UCSD-AML1 (cell line): ENCODE results near the gene MYO3B.
"Not testable (repeated sequence)": the region's sequence is repeated elsewhere in the genome, so short reads cannot be mapped to it uniquely, and the experiment has no call there.

Source experiments
- DNase-seq: peaks from one replicate; lab custom pipeline; 2025; ENCODE audit not compliant: unreplicated experiment; lab: John Stamatoyannopoulos, UW

Gene MYO3B

DNA sequence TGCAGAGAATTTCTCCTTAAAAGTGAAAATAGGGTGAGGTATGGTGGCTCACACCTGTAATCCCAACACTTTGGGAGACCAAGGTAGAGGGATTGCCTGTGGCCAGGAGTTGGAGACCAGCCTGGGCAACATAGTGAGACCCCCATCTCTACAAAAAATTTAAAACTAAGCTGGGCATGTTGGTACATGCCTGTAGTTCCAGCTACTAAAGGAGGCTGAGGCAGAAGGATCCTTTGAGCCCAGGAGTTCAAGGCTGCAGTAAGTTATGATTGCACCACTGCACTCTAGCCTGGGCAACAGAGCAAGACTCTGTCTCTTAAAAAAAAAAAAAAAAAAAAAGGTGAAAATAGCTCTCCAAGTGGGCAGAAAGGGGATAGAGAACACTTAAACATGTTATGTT is 496.3 kb downstream of the MYO3B start:
- DNase-seq: not testable (repeated sequence)

DNA sequence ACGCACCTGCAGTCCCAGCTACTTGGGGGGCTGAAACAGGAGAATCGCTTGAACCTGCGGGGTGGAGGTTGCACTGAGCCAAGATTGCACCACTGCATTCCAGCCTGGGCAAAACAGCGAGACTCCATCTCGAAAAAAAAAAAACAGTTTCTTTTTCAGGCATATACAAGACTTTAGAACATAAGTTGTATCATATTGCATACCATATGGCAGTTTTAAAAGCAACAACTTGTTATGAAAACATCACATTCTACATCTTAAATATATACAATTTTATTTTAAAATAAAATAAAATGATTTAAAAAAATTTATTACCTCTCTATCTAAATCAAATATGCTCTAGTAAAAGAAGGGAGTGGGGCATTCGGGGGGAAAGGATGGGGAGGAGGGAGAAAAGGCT is 497.8 kb downstream of the MYO3B start:
- no peak for DNase-seq

DNA sequence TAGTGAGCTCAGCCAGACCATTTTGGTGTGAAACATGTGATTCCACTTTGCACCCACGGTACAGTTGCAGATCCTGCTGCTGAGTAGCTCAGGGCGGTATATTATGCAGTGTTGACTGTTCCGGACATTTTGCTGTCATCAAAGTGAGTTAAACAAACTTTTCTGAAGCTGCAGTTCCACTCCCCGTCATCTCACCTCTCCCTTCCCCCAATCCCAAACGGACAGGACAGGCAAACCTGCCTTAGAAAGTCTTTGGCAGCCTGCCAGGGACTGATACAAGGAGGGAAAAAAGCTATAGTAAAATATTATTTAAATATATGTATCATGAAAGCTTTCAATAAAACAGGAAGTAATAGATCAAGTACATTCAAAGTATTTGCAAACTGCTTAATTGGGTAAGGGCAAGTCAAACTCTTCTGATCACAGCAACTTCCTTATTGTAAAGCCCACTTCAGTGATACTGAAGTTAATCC is 501.7 kb downstream of the MYO3B start:
- no peak for DNase-seq

DNA sequence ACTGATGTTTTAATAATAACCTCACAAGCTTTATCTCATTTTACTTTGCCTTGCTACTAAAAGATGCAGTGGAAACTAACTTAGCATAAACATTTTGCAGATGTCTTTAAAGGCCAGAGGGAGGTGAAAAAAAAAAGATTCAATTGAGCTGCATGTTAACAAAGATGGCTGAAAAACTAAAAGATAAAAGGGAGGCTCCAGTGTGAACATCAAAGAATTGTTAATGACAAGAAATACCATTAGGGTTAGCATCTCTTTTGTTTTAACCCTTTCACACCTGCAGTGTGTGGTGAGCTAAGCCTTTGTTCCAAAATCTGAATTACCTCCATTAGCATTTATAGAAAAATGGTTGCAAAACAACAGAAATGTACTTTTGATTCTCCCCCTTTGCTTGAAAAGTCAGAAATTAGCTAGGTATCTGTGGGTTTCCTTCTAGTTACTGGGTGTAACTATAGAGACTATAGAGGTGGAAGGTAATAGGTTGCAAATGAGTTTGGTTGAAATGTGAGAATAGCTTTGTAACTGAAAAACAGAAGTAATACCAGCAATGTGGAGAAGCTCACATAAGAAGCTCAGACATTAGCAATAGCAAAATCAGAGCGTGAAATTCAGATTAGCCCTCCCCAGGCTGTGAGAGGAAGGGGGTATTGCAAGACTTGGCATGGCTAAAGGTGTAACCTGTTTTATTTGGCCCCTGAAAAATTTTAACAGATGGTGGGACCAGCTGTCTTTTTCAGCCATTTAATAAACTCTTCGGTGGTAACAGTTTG is 502.4 kb downstream of the MYO3B start:
- no peak for DNase-seq

DNA sequence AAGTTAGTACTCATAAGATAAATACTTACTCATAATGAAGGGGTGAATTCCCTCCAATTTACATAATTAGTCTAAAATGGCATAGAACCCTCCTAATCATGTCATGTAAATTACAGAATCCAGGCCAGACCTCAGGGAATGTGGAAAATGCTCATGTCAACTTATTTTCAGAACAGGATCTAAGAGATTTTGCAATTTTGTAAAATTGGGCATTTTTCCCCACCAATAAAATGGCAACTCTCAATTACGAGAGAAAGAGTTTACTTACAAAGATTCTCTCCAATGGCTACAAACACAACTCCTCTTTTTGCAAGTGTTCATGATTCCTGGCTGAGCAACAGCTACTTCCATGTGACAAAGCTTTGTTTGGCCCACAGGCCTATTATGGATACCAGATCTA is 503.4 kb downstream of the MYO3B start:
- DNase-seq: no peak

DNA sequence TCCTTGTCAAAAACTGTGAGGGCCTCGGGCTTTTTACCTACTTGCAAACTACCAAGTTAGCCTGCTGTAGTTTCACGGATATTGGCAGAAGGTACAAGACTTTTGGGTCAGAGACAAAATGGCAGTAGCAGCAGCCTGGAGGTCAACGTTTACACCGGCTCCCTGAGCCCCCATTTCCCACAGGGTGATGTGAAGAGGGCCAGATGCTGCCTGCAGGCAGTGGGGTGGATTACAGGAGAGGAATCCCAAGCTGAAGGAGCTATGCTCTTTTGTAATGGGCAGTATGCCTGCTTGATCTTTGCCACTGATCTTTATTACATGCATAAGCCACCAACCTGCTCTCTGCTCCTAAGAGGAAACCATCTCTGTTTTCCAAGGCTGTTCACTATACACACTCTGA is 507.6 kb downstream of the MYO3B start:
- DNase-seq: no peak

DNA sequence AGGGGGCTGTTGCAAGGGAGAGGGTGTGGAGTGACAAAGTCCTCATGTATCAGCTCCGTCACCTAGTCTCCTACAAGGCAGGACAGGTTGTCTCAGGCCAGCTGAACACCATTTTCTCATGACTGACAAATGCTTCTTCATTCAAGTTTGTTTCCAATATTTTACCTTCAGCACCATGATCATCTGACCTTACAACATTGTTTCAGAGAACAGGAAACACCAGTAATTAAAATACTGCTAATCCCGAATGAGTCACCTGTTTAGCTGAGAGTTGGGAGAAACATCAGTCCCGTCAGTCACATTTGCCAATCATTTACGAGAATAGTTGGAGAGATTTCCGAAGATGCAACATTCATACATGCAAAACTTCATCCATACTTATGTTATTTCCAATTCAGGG is 511.5 kb downstream of the MYO3B start:
- no peak for DNase-seq

DNA sequence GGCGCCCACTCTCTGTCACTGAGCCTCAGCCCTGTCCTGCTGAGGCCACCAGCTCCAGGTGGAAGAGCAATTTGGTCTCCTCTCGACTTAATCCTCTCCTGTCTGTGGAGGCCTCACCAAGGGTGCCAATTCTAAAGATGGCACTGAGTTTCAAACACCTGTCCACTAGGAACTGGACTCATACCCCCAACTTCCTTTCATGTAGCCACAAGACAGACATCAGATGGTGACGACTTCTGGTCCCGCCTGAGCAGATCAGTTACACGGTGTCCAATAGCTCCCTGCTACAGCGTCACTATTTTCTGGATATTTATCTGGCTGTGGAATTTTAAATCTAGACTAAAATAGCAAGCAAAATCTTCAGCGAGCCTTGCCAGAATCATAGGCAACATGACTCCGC is 512.7 kb downstream of the MYO3B start:
- DNase-seq: no peak

DNA sequence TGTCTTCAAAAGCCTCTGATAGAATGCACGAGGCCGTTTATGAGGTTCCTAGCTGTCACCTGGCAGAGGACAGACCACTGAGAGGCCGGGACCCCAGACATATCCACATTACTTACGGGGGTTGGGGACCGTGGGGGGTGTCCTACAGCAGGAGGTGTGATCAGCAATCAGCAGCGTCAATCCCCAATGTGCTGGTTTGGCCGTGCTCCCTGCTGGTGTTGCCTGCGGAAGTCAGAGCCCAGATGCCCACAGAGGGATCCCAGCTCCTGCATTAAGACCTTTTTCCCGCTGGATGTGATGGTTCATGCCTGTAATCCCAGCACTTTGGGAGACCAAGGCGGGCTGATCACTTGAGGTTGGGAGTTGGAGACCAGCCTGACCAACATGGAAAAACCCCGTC is 516.4 kb downstream of the MYO3B start:
- no peak for DNase-seq

DNA sequence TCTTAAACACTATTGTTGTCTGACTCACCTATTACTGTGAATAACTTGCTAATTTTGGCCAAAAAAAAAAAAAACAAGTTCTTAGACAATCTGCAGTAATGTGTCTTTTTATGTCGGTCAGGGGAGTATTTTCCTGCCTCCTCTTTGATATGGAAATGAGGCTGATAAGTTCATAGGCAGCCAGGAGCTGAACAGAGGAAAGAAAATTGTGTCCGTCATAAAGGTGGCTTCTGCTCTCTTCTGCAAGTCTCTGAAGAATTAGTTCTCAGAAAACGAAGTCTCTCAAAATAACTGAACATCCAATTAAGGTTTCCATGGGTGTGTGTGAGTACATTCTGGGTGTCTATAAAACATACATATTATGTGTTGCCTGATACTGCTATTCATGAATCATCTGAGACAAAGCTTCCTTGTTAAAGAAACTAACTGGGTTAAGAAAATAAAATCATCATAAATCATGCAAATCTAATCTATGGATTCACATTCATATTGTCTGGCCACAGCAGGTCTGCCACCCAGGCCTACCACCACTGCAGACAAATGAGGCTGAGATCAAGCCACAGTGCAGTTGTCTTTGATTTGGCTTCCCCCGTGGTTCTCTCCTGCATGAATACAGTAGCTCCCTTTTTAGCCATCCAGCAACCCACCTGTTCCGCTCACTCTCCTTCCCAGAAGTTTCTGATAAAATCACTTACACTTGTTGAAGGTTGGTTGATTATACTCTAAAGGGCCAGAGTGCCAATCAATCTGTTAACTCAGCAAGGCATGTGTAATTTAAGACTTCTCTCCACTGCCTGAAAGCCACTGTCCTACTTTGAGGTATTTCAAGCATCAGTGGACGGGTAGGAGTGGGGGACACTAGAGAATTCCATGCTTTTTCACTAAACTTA is 517.8 kb downstream of the MYO3B start:
- no peak for DNase-seq

DNA sequence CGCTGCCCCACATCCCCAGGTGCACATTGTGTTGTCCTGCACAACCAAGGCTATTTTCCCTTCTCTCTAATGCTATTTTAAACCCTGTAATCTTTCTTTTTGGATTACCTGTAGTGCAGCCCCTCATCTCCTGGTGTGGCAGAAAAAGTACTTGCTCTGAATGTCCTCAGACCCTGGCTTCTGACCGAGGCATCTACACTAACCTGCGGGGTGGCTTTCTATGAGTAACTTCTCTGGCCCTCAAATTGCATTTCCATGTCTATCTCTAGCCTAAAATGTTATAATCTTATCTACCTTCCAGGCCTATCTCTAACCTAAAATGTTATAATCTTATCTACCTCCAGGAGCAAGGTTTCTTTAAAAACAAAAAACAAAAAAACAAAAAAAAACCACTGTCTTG is 519.0 kb downstream of the MYO3B start:
- DNase-seq: no peak

DNA sequence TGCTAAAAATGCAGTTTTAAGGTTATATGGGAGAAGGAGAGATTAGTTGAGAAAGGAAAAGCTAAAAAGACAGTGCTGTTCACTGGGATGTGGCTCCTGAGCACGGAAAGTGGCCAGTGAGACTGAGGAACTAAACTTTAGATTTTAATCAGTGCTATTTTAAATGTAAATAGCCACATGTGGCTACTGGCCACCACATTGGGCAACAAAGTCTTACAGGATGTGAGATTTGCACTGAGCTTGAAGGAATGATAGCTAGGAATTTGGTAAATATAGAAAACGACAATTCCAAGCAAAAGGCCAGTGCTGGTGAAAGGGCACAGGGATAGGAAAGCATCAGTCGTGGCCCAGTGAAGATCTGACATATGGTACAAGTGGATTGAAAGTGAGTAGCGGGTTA is 523.1 kb downstream of the MYO3B start:
- no peak for DNase-seq

DNA sequence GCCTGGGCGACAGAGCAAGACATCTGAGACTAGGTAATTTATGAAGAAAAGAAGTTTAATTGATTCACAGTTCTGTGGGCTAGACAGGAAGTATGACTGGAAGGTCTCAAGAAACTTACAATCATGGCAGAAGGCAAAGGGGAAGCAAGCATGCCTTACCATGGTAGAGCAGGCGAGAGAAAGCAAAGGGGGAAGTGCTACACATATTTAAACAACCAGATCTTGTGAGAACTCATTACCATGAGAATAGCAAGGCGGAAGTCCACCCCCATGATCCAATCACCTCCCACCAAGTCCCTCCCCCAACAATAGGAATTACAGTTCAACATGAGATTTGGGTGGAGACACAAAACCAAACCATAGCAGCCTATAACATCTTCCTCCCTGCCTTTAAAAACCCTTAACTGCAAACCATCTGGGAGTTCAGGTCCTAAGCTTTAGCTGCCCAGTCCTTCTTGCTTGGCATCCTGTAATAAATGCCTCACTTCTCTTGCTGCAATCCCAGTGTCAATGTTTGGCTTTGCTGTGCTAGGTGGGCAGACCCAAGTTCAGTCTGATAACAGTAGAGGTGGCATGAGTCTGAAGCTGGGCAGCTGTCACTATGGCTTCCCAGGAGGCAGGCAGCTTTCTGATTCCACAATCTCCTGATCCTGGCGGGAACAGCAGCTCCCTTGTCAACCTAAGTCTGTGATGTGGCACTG is 526.0 kb downstream of the MYO3B start:
- DNase-seq: no peak
